Cardiac muscle cell (in vitro differentiated cells and primary cell): ENCODE measurements around the gene ZNF385D. TPM values are rescaled to one million over a fixed set of nuclear protein-coding genes. Genes with fewer than 3 reads are reported as not detected.

ENCODE experiments used
- DNase-seq, 2 donors: peaks; one replicate each; pipeline versions ENCODE4 v3.0.0 to v3.0.0-alpha.2; 2010 to 2017; ENCODE audit warnings: low read depth in 1 of 2, low spot score in 1 of 2
- H3K27ac ChIP-seq: fragments of 200-600 bp; sonication (generic); 2 replicates; pipeline ENCODE4 v1.5.1; 2016
- H3K27me3 ChIP-seq: fragments of 200-600 bp; sonication (generic); 2 replicates; pipeline ENCODE4 v1.6.0; 2016; ENCODE audit warnings: control low read depth
- H3K36me3 ChIP-seq: fragments of 200-600 bp; sonication (generic); 2 replicates; pipeline ENCODE4 v1.5.1; 2016; ENCODE audit warnings: control low read depth
- H3K4me1 ChIP-seq: fragments of 200-600 bp; sonication (generic); 2 replicates; pipeline ENCODE4 v1.8.1; 2017; ENCODE audit warnings: low read depth, mild to moderate bottlenecking, mixed run types
- H3K4me3 ChIP-seq: fragments of 200-600 bp; sonication (generic); 2 replicates; pipeline ENCODE4 v1.5.1; 2016; ENCODE audit warnings: mild to moderate bottlenecking
- H3K9me3 ChIP-seq: fragments of 200-600 bp; sonication (generic); 2 replicates; pipeline ENCODE4 v1.5.1; 2017; ENCODE audit warnings: low read depth, mild to moderate bottlenecking, control low read depth
- CTCF ChIP-seq: IDR thresholded peaks from 2 replicates; pipeline ENCODE4 v1.5.1; 2012; ENCODE audit warnings: low read depth, mild to moderate bottlenecking, low read length
- polyA plus RNA-seq: library from polyadenylated mRNA; unstranded; fragments of >200 nt; fragmentation: Nextera tagmentation; extraction: Ambion mirVana; gene quantifications from 2 replicates; pipeline ENCODE4 v1.2.1, GENCODE V29; 2016
- total RNA-seq: library from RNA; depleted of rRNA; stranded (reverse); fragments of >200 nt; gene quantifications from 2 replicates; pipeline ENCODE4 v1.2.3, GENCODE V29; 2016

Gene ZNF385D
- total and polyA plus RNA-seq, 2 experiments from 2014 or later = 1.3 to 10.6 TPM

GRCh38 chr3:21447476-21448151, 303.4 kb downstream of the ZNF385D start:
- H3K36me3 ChIP-seq = no peaks in the 10 kb centered on the region
- no peak overlapping the region for H3K27ac ChIP-seq
- DNase-seq = peak in 1 of 2 donors; percentile 58
- H3K4me1 ChIP-seq = peaks cover 4% of the 10 kb centered on the region
- H3K4me3 ChIP-seq = no peak overlapping the region
- no peaks in the 10 kb centered on the region for H3K9me3 ChIP-seq
- no peak for TF ChIP-seq CTCF
- no peaks in the 10 kb centered on the region for H3K27me3 ChIP-seq

- Histone ChIP-seq H3K27me3 (peaks cover 3% of the 10 kb centered on the region), H3K36me3 (no peaks in the 10 kb centered on the region), H3K4me1 (peaks cover 4% of the 10 kb centered on the region), H3K9me3 (no peaks in the 10 kb centered on the region), H3K4me3 (no peak overlapping the region), H3K27ac (no peak overlapping the region)
- no peak for DNase-seq
- no peak for TF ChIP-seq CTCF
These were observed 304.0 kb downstream of the ZNF385D start for GRCh38 chr3:21446945-21447475.

- H3K4me1 ChIP-seq = peaks cover 4% of the 10 kb centered on the region
- H3K27me3 ChIP-seq = peaks cover 6% of the 10 kb centered on the region
- no peaks in the 10 kb centered on the region for H3K36me3 ChIP-seq
- H3K9me3 ChIP-seq = no peaks in the 10 kb centered on the region
- peak in 1 of 2 donors; percentile 1 for DNase-seq
- no peak overlapping the region for H3K4me3 ChIP-seq
- TF ChIP-seq CTCF = no peak
- H3K27ac ChIP-seq = no peak overlapping the region
These were observed 305.0 kb downstream of the ZNF385D start for GRCh38 chr3:21446027-21446426.

- DNase-seq = no peak
- H3K27me3 ChIP-seq = peaks cover 10% of the 10 kb centered on the region
- no peaks in the 10 kb centered on the region for H3K9me3 ChIP-seq
- H3K4me3 ChIP-seq = no peak overlapping the region
- H3K36me3 ChIP-seq = no peaks in the 10 kb centered on the region
- TF ChIP-seq CTCF = no peak
- H3K4me1 ChIP-seq = peaks cover 12% of the 10 kb centered on the region
- no peak overlapping the region for H3K27ac ChIP-seq
These were observed 309.2 kb downstream of the ZNF385D start for GRCh38 chr3:21441821-21442220.

GRCh38 chr3:21436835-21437234, 314.2 kb downstream of the ZNF385D start:
- H3K27me3 ChIP-seq = peaks cover 6% of the 10 kb centered on the region
- H3K4me1 ChIP-seq = peaks cover 18% of the 10 kb centered on the region
- no peak for DNase-seq
- no peak overlapping the region for H3K4me3 ChIP-seq
- no peak for TF ChIP-seq CTCF
- H3K27ac ChIP-seq = no peak overlapping the region
- H3K9me3 ChIP-seq = no peaks in the 10 kb centered on the region
- no peaks in the 10 kb centered on the region for H3K36me3 ChIP-seq
